Ishikawa (cell line): ENCODE results near the gene EIF2A.

Source experiments
- EGR1 ChIP-seq: IDR thresholded peaks from 2 replicates; pipeline ENCODE4 v1.6.1; 2012
- EP300 ChIP-seq: IDR thresholded peaks from 2 replicates; pipeline ENCODE4 v1.6.1; 2012; ENCODE audit warnings: borderline replicate concordance
- FOXM1 ChIP-seq: IDR thresholded peaks from 2 replicates; pipeline ENCODE4 v1.6.1; 2012; ENCODE audit warnings: low read depth, borderline replicate concordance
- NFIC ChIP-seq: IDR thresholded peaks from 2 replicates; pipeline ENCODE4 v1.6.1; 2012
- RAD21 ChIP-seq: IDR thresholded peaks from 2 replicates; pipeline ENCODE4 v1.6.1; 2012; ENCODE audit warnings: low read depth
- REST ChIP-seq: IDR thresholded peaks from 2 replicates; pipeline ENCODE4 v1.6.1; 2012; ENCODE audit warnings: low read depth, mild to moderate bottlenecking
- TEAD4 ChIP-seq: IDR thresholded peaks from 2 replicates; pipeline ENCODE4 v1.6.1; 2012
- YY1 ChIP-seq: IDR thresholded peaks from 2 replicates; pipeline ENCODE4 v1.6.1; 2012; ENCODE audit warnings: low read depth
- TF ChIP-seq, protein P1 (sequence below): IDR thresholded peaks from 2 replicates; pipeline ENCODE4 v1.6.1; 2012

DNA sequence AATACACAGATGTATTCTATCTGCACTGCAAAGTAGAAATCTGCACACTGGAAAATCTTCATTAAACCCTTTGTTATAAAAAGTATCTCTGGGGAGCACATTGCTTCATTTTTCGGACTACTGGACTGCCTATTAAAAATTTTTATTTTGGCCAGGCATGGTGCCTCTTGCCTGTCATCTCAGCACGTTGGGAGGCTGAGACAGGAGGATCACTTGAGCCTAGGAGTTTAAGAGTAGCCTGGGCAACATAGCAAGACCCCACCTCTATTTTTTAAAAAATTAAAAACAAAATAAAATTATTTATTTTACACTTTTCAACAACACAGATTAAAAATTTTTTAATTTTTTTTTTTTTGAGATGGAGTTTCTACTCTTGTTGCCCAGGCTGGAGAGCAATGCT lies 6.3 kb upstream of the EIF2A start:
- TF ChIP-seq RAD21, result no peak
- TF ChIP-seq FOXM1, result no peak
- no peak for TF ChIP-seq REST
- TF ChIP-seq EP300, result no peak
- no peak for TF ChIP-seq NFIC
- no peak for TF ChIP-seq TEAD4
- TF ChIP-seq, protein P1, sequence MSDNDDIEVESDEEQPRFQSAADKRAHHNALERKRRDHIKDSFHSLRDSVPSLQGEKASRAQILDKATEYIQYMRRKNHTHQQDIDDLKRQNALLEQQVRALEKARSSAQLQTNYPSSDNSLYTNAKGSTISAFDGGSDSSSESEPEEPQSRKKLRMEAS, result no peak
- TF ChIP-seq YY1, result no peak
- no peak for TF ChIP-seq EGR1
